Ureter (tissue), 1 donor: ENCODE results near the gene RPP25L. TPM values are rescaled to one million over a fixed set of nuclear protein-coding genes. Genes with fewer than 3 reads are reported as not detected.

Experiments
- DNase-seq: peaks from one replicate; pipeline ENCODE4 v3.0.0-alpha.2; 2020; ENCODE audit warnings: low spot score
- total RNA-seq: library from RNA; stranded (reverse); gene quantifications from one replicate; pipeline ENCODE4 v1.2.4, GENCODE V29; 2023
- donor health status: DM: yes; HTN: yes; CAD: no.

The RPP25L gene
- total RNA-seq, 1 donor from 2014 or later: 26.0 TPM

GRCh38 chr9:34585946-34586669 is 25.8 kb downstream of the RPP25L start:
- DNase-seq: no peak

GRCh38 chr9:34584970-34585369 is 26.9 kb downstream of the RPP25L start:
- DNase-seq: no peak

GRCh38 chr9:34582787-34583186 is 29.1 kb downstream of the RPP25L start:
- no peak for DNase-seq

GRCh38 chr9:34581318-34581717 is 30.6 kb downstream of the RPP25L start:
- no peak for DNase-seq

GRCh38 chr9:34580358-34580757 is 31.5 kb downstream of the RPP25L start:
- DNase-seq: no peak

GRCh38 chr9:34579808-34580163 is 32.1 kb downstream of the RPP25L start:
- DNase-seq: no peak

- DNase-seq: no peak
These were observed 32.6 kb downstream of the RPP25L start for GRCh38 chr9:34579104-34579807.

- no peak for DNase-seq
These were observed 33.4 kb downstream of the RPP25L start for GRCh38 chr9:34578241-34579103.

GRCh38 chr9:34577400-34578240 is 34.3 kb downstream of the RPP25L start:
- no peak for DNase-seq

GRCh38 chr9:34576597-34577399 is 35.1 kb downstream of the RPP25L start:
- DNase-seq: no peak

GRCh38 chr9:34575862-34576596 is 35.9 kb downstream of the RPP25L start:
- no peak for DNase-seq

- no peak for DNase-seq
These were observed 36.7 kb downstream of the RPP25L start for GRCh38 chr9:34575241-34575640.

- DNase-seq: no peak
These were observed 37.3 kb downstream of the RPP25L start for GRCh38 chr9:34574571-34574970.

- DNase-seq: no peak
These were observed 38.1 kb downstream of the RPP25L start for GRCh38 chr9:34573599-34574325.

GRCh38 chr9:34572628-34573027 is 39.3 kb downstream of the RPP25L start:
- no peak for DNase-seq

- no peak for DNase-seq
These were observed 39.8 kb downstream of the RPP25L start for GRCh38 chr9:34572092-34572491.

GRCh38 chr9:34571481-34571810 is 40.5 kb downstream of the RPP25L start:
- DNase-seq: no peak

- DNase-seq: no peak
These were observed 41.0 kb downstream of the RPP25L start for GRCh38 chr9:34570809-34571480.

GRCh38 chr9:34570376-34570775 is 41.5 kb downstream of the RPP25L start:
- no peak for DNase-seq
